B cell (primary cell): ENCODE data around the gene MUC22. TPM values are rescaled to one million over a fixed set of nuclear protein-coding genes. Genes with fewer than 3 reads are reported as not detected.

ENCODE experiments used
- ATAC-seq: fragments of 200-7000 bp; cut with Tn5 transposase; one replicate; pipeline ENCODE4 v1.10.0; 2021; ENCODE audit warnings: low read depth, mild to moderate bottlenecking, moderate number of reproducible peaks, moderate library complexity
- CTCF ChIA-PET: fragments of 350-600 bp; sonication (Branson Sonifier 250); formaldehyde crosslinking; loops from one replicate; lab custom pipeline; 2021; ENCODE audit warnings: antibody characterized with exemption, inconsistent platforms; lab: Charles Lee
- POLR2A ChIA-PET: fragments of 350-600 bp; sonication (Branson Sonifier 250); formaldehyde crosslinking; loops from one replicate; lab custom pipeline; 2021; ENCODE audit warnings: antibody characterized with exemption; lab: Charles Lee
- DNase-seq: peaks from one replicate; pipeline ENCODE4 v3.0.0; 2013
- H2AFZ ChIP-seq: 2 replicates; pipeline ENCODE4 v1.6.1; 2012; ENCODE audit warnings: mild to moderate bottlenecking, low read depth, low read length; ENCODE audit not compliant: insufficient read depth, poor library complexity, severe bottlenecking
- H3K27ac ChIP-seq, 2 donors: 1 replicate in 1 of 2; 2 replicates in 1 of 2; pipeline ENCODE4 v1.5.1; 2012 to 2013; ENCODE audit warnings: low read length in 2 of 2, mild to moderate bottlenecking in 2 of 2, moderate library complexity in 1 of 2
- H3K27me3 ChIP-seq, 4 experiments: fragments of 200-600 bp in 1 of 4; sonication (generic) in 1 of 4; replicated peaks in 1 of 4; 1 replicate in 2 of 4; 2 replicates in 2 of 4; pipeline versions ENCODE4 v1.6.1 to v1.7.0; 2013 to 2016; ENCODE audit warnings: low read length in 3 of 4, mild to moderate bottlenecking in 2 of 4, mixed read lengths in 1 of 4, moderate library complexity in 1 of 4; ENCODE audit not compliant: insufficient read depth in 4 of 4, control insufficient read depth in 3 of 4; ENCODE audit errors: control extremely low read depth in 1 of 4
- H3K36me3 ChIP-seq, 2 experiments: replicated peaks in 1 of 2; 1 replicate in 1 of 2; 2 replicates in 1 of 2; pipeline versions ENCODE4 v1.6.1 to v1.7.1; 2013; ENCODE audit warnings: low read length in 1 of 2; ENCODE audit not compliant: insufficient read depth in 2 of 2, control insufficient read depth in 1 of 2; ENCODE audit errors: control extremely low read depth in 1 of 2, extremely low read depth in 1 of 2
- H3K4me1 ChIP-seq, 2 donors: fragments of 200-600 bp in 1 of 2; sonication (generic) in 1 of 2; 1 replicate in 1 of 2; 2 replicates in 1 of 2; pipeline versions ENCODE4 v1.5.1 to v1.6.1; 2013 to 2017; ENCODE audit warnings: low read length in 2 of 2; ENCODE audit not compliant: control insufficient read depth in 2 of 2, insufficient read depth in 2 of 2
- H3K4me2 ChIP-seq: replicated peaks from 2 replicates; pipeline ENCODE3; 2012; ENCODE audit warnings: mild to moderate bottlenecking, low read depth, low read length; ENCODE audit not compliant: poor library complexity, severe bottlenecking
- H3K4me3 ChIP-seq, 5 experiments: fragments of 200-600 bp in 1 of 5; sonication (generic) in 1 of 5; 1 replicate in 3 of 5; 2 replicates in 2 of 5; pipeline versions ENCODE4 v1.5.1 to v1.7.0; 2011 to 2016; ENCODE audit warnings: low read length in 4 of 5, mild to moderate bottlenecking in 4 of 5, low read depth in 2 of 5, control low read depth in 1 of 5, moderate library complexity in 1 of 5; ENCODE audit not compliant: insufficient read depth in 1 of 5; ENCODE audit errors: control extremely low read depth in 1 of 5, extremely low read depth in 1 of 5
- H3K79me2 ChIP-seq: fragments of 200-600 bp; sonication (generic); one replicate; pipeline ENCODE4 v1.6.0; 2016; ENCODE audit warnings: low read length; ENCODE audit not compliant: control insufficient read depth, insufficient read depth
- H3K9ac ChIP-seq: fragments of 200-600 bp; sonication (generic); 2 replicates; pipeline ENCODE4 v1.6.1; 2017; ENCODE audit warnings: mild to moderate bottlenecking, low read length, moderate library complexity
- H3K9me3 ChIP-seq, 3 donors: one replicate each; pipeline versions ENCODE4 v1.6.1 to v1.7.1; 2013; ENCODE audit warnings: low read length in 2 of 3; ENCODE audit not compliant: control insufficient read depth in 2 of 3, insufficient read depth in 1 of 3; ENCODE audit errors: control extremely low read depth in 1 of 3
- H4K20me1 ChIP-seq: 2 replicates; pipeline ENCODE4 v1.6.0; 2012; ENCODE audit warnings: mild to moderate bottlenecking, low read length; ENCODE audit not compliant: insufficient read depth, control insufficient read depth, poor library complexity, severe bottlenecking
- H3K27ac Mint-ChIP-seq: one replicate; pipeline ENCODE4 v1.8.0; 2021; ENCODE audit warnings: mixed read lengths
- H3K27me3 Mint-ChIP-seq: one replicate; pipeline ENCODE4 v1.8.0; 2021; ENCODE audit warnings: mixed read lengths
- H3K4me1 Mint-ChIP-seq: one replicate; pipeline ENCODE4 v1.8.0; 2021; ENCODE audit warnings: mixed read lengths
- H3K4me3 Mint-ChIP-seq: one replicate; pipeline ENCODE4 v1.8.0; 2021; ENCODE audit warnings: mixed read lengths
- H3K9me3 Mint-ChIP-seq: one replicate; pipeline ENCODE4 v1.8.0; 2022; ENCODE audit warnings: mixed read lengths; ENCODE audit not compliant: insufficient read depth
- EZH2 ChIP-seq: IDR thresholded peaks from 2 replicates; pipeline ENCODE4 v1.6.1; 2012; ENCODE audit warnings: borderline replicate concordance, low read depth, mild to moderate bottlenecking, moderate library complexity, low read length; ENCODE audit not compliant: insufficient read depth, poor library complexity, severe bottlenecking
- WGBS: methylation state at CpG from one replicate; pipeline ENCODE4 v1.1.5; 2013; ENCODE audit warnings: missing lambda C conversion rate; ENCODE audit not compliant: insufficient coverage; 5-methylcytosine and 5-hydroxymethylcytosine counted together
- intact Hi-C: fragments of 100-400 bp; cut with micrococcal nuclease; formaldehyde crosslinking; loops from one replicate; pipeline ENCODE4 v1.10.0; 2022
- polyA plus RNA-seq: library from polyadenylated mRNA; depleted of rRNA; stranded (reverse); fragments of >200 nt; gene quantifications from 2 replicates; pipeline ENCODE4 v1.2.3, GENCODE V29; 2012
- total RNA-seq, 2 donors: library from RNA; stranded (reverse); fragments of 120-200 nt in 1 of 2; gene quantifications; 1 replicate in 1 of 2; 2 replicates in 1 of 2; pipeline versions ENCODE4 v1.2.3 to v1.2.4, GENCODE V29; 2013 to 2022
- TF ChIP-seq, protein P1 (sequence below): fragments of 200-600 bp; IDR thresholded peaks from one replicate; pipeline ENCODE4 v1.8.0; 2022; ENCODE audit warnings: antibody characterized with exemption, mild to moderate bottlenecking

MUC22 gene
- total and polyA plus RNA-seq, 2 donors (not counting 1 experiment from before 2014, with no cell fraction given), result not detected

DNA sequence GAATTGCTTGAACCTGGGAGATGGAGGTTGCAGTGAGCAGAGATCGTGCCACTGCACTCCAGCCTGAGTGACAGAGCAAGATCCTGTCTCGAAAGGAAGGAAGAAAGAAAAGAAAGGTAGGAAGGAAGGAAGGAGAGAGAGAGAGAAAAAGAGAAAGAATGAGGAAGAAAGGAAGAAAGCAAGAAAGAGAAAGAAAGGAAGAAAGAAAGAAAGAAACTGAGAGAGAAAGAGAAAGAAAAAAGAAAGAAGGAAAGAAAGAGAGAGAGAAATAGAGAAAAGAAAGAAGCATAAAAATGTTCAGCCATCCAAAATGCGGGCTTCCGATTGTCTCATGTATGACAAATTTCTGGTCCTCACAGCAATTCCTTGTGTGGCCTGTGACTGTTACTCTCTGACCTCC, 22.8 kb downstream of the MUC22 start:
- intact Hi-C loops, result no loop called here
- no peaks in the 10 kb centered on the region for H3K36me3 ChIP-seq
- POLR2A ChIA-PET, result no interaction called here
- no peaks in the 10 kb centered on the region for H3K9me3 ChIP-seq
- no peak overlapping the region for H3K4me3 ChIP-seq
- no peak overlapping the region for H3K27ac ChIP-seq
- 81% methylated on average over 4 of the region's 4 CpGs for WGBS
- H3K27ac Mint-ChIP-seq, result no peak overlapping the region
- no peak overlapping the region for H2AFZ ChIP-seq
- H3K9ac ChIP-seq, result no peak overlapping the region
- H3K4me3 Mint-ChIP-seq, result no peak overlapping the region
- no peaks in the 10 kb centered on the region for H3K4me1 ChIP-seq
- peaks cover 0 to 24% (median 0%) of the 10 kb centered on the region in 4 experiments for H3K27me3 ChIP-seq
- H3K27me3 Mint-ChIP-seq, result peaks cover 46% of the 10 kb centered on the region
- H3K4me1 Mint-ChIP-seq, result no peaks in the 10 kb centered on the region
- no peaks in the 10 kb centered on the region for H3K79me2 ChIP-seq
- no peak for ATAC-seq
- H3K4me2 ChIP-seq, result no peak overlapping the region
- DNase-seq, result no peak
- H3K9me3 Mint-ChIP-seq, result no peaks in the 10 kb centered on the region
- no peak for TF ChIP-seq EZH2
- TF ChIP-seq, protein P1, sequence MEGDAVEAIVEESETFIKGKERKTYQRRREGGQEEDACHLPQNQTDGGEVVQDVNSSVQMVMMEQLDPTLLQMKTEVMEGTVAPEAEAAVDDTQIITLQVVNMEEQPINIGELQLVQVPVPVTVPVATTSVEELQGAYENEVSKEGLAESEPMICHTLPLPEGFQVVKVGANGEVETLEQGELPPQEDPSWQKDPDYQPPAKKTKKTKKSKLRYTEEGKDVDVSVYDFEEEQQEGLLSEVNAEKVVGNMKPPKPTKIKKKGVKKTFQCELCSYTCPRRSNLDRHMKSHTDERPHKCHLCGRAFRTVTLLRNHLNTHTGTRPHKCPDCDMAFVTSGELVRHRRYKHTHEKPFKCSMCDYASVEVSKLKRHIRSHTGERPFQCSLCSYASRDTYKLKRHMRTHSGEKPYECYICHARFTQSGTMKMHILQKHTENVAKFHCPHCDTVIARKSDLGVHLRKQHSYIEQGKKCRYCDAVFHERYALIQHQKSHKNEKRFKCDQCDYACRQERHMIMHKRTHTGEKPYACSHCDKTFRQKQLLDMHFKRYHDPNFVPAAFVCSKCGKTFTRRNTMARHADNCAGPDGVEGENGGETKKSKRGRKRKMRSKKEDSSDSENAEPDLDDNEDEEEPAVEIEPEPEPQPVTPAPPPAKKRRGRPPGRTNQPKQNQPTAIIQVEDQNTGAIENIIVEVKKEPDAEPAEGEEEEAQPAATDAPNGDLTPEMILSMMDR, result no peak
- CTCF ChIA-PET, result no interaction called here
- no peaks in the 10 kb centered on the region for H4K20me1 ChIP-seq

GRCh38 chr6:31035862-31036497, 25.7 kb downstream of the MUC22 start:
- no peaks in the 10 kb centered on the region for H4K20me1 ChIP-seq
- H3K9ac ChIP-seq, result no peak overlapping the region
- H3K4me3 ChIP-seq, result no peak overlapping the region
- H3K9me3 ChIP-seq, result no peaks in the 10 kb centered on the region
- CTCF ChIA-PET, result interaction anchor here (0.7 to 1.1 kb wide), 3 partner anchors 8 to 682 kb away, joined by 3 to 8 read pairs (median 3); no protein-coding TSS in a partner anchor
- Mint-ChIP-seq H3K4me1 (no peaks in the 10 kb centered on the region), H3K4me3 (no peak overlapping the region), H3K27me3 (peaks cover 36% of the 10 kb centered on the region), H3K9me3 (no peaks in the 10 kb centered on the region), H3K27ac (no peak overlapping the region)
- POLR2A ChIA-PET, result no interaction called here
- H3K27ac ChIP-seq, result no peak overlapping the region
- H3K36me3 ChIP-seq, result no peaks in the 10 kb centered on the region
- no peak overlapping the region for H2AFZ ChIP-seq
- intact Hi-C loops, result no loop called here
- H3K4me1 ChIP-seq, result no peaks in the 10 kb centered on the region
- no peak for TF ChIP-seq EZH2
- TF ChIP-seq, protein P1, result no peak
- peaks cover 0 to 19% (median 0%) of the 10 kb centered on the region in 4 experiments for H3K27me3 ChIP-seq
- no peaks in the 10 kb centered on the region for H3K79me2 ChIP-seq
- no peak overlapping the region for H3K4me2 ChIP-seq
- DNase-seq (no peak), ATAC-seq (no peak)
- WGBS, result no CpG with 5 or more reads among the region's 4 CpGs
